GM13977 (cell line): ENCODE data around the gene ZNF467.

ENCODE experiments used
- DNase-seq: peaks from one replicate; pipeline ENCODE4 v3.0.0; 2012; ENCODE audit warnings: low spot score
- in situ Hi-C: fragments of 300-500 bp; cut with MboI; formaldehyde crosslinking; loops from one replicate; pipeline ENCODE4 v1.12.0; 2022; ENCODE audit warnings: low sequenced_read_pairs, low pct_unique_long_range_greater_than_20kb, mixed read lengths, inconsistent platforms; ENCODE audit not compliant: unreplicated experiment
- TF ChIP-seq, protein P1 (sequence below): IDR thresholded peaks from 2 replicates; pipeline ENCODE4 v1.5.1; 2012; ENCODE audit warnings: mild to moderate bottlenecking, control low read depth; ENCODE audit not compliant: insufficient read depth; ENCODE audit errors: extremely low read depth, missing control alignments

The ZNF467 gene

GRCh38 chr7:149783386-149784250 is 10.2 kb upstream of the ZNF467 start:
- in situ Hi-C loops, result no loop called here
- TF ChIP-seq, protein P1, sequence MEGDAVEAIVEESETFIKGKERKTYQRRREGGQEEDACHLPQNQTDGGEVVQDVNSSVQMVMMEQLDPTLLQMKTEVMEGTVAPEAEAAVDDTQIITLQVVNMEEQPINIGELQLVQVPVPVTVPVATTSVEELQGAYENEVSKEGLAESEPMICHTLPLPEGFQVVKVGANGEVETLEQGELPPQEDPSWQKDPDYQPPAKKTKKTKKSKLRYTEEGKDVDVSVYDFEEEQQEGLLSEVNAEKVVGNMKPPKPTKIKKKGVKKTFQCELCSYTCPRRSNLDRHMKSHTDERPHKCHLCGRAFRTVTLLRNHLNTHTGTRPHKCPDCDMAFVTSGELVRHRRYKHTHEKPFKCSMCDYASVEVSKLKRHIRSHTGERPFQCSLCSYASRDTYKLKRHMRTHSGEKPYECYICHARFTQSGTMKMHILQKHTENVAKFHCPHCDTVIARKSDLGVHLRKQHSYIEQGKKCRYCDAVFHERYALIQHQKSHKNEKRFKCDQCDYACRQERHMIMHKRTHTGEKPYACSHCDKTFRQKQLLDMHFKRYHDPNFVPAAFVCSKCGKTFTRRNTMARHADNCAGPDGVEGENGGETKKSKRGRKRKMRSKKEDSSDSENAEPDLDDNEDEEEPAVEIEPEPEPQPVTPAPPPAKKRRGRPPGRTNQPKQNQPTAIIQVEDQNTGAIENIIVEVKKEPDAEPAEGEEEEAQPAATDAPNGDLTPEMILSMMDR, result no peak
- no peak for DNase-seq

DNA sequence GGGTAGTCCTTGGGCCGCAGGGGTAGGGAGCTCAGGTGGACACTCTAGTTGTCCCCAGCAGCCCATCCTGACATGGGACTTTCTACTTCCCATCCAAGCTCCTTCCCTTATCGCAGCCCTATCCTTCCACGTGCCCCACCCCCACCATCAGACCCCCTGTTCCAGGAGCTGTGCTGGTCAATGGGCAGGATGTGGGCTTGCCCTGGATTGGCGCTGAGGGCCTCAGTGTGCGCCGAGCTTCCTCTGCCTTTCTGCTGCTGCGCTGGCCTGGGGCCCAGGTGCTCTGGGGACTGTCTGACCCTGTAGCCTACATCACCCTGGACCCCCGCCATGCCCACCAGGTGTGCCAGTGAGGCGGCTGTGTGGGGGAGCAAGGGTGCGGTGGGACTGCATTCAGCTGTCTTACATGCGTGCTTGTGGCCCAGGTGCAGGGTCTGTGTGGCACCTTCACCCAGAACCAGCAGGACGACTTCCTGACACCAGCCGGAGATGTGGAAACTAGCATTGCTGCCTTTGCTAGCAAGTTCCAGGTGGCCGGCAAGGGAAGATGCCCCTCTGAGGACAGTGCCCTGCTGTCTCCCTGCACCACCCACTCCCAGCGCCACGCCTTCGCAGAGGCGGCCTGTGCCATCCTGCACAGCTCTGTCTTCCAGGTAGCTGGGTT is 9.4 kb upstream of the ZNF467 start:
- DNase-seq, result no peak
- TF ChIP-seq, protein P1, result no peak
- in situ Hi-C loops, result no loop called here

GRCh38 chr7:149781921-149782320 is 8.5 kb upstream of the ZNF467 start:
- in situ Hi-C loops, result no loop called here
- no peak for DNase-seq

DNA sequence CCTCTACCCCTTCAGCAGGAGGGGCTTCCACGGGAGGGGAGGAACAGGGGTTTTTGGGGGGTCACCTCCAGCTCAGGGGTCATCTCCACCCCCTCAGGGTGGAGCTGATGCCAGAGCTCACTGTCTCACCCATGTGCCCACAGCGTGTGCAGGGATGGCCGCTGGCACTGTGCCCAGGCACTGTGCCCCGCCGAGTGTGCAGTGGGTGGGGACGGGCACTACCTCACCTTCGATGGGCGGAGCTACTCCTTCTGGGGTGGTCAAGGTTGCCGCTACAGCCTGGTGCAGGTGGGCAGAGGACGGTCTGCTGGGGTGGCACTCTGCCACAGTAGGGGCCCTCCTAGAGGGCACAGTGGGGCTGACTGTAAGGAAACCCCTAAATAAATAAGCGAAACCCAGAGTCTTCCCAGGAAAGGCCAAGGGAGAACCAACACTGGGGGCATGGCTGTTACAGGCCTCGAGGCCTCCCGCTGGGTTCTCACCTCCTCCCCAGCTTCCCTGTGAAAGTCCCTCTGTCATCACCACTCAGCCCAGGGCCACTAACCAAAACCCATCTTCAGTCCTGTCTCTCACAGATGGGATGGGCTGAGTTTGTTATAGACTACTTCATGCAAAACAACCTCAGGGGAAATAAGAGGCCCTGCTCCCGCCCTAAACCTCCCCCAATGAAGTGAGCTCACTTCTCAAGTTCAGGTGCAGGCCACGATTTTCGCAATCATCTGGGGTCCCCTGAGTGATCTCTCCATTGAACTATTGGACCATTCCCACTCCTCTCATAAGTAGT is 7.4 kb upstream of the ZNF467 start:
- in situ Hi-C loops, result no loop called here
- TF ChIP-seq, protein P1, result no peak

More at GRCh38 chr7:149781921-149782320, 8.5 kb upstream of the ZNF467 start:
- TF ChIP-seq, protein P1, result no peak

DNA sequence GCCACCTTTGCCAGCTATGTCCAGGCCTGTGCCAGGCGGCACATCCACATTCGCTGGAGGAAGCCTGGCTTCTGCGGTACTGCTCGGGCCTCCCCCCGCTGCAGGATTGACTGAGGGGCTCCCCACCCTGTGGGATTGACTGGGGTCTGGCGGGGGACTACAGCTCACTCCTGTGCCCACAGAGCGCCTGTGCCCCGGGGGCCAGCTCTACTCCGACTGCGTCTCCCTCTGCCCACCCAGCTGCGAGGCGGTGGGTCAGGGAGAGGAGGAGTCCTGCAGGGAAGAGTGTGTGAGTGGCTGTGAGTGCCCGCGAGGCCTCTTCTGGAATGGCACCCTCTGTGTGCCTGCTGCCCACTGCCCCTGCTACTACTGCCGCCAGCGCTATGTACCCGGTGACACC is 6.7 kb upstream of the ZNF467 start:
- no peak for DNase-seq
- TF ChIP-seq, protein P1, result no peak
- in situ Hi-C loops, result no loop called here

More for the DNA sequence above, 7.4 kb upstream of the ZNF467 start:
- no peak for DNase-seq

DNA sequence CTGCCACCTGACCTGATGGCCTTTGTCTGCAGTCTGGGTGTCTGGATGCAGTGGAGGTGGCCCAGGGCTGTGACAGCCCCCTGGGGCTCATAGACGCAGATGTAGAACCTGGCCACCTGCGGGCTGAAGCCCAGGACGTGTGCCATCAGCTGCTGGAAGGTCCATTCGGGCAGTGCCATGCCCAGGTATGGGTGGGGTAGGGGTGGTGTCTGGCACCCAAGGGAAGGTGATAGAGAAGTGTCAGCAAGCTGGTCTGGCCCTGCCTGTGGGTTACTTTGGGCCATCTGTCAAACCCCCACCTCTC is 6.1 kb upstream of the ZNF467 start:
- DNase-seq, result no peak
- TF ChIP-seq, protein P1, result no peak
- in situ Hi-C loops, result no loop called here
